Stimulated activated CD8-positive, alpha-beta memory T cell treated with anti-CD3 and anti-CD28 coated beads, Interleukin-12 subunit alpha, Interleukin-12 subunit beta, amount 100 ng/mL, for 4 hours (primary cell): Measurements from ENCODE around the gene SLC4A5.

Experiments
- DNase-seq: peaks from one replicate; pipeline ENCODE4 v3.0.0-alpha.2; 2020; ENCODE audit warnings: low read depth

Gene SLC4A5

DNA sequence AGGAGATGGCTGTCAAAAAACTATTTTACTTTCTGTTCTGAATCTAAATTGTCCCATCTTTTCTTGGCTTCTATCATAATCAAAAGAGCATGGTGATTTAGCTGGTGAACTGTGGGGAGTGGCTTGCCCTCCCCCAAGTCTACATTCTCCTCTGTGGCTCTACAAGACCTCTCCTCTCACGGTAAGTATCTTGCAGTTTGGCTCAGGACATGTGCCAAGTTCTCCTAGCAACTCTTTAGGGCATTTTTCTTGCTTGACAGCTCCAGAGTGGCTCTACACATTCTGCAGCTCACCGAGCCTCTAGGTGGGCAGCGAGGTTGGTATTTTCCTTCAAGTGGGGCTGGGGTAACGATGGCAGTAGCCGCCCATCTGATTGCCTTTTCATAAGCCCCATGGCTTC, 29.1 kb downstream of the SLC4A5 start:
- no peak for DNase-seq

DNA sequence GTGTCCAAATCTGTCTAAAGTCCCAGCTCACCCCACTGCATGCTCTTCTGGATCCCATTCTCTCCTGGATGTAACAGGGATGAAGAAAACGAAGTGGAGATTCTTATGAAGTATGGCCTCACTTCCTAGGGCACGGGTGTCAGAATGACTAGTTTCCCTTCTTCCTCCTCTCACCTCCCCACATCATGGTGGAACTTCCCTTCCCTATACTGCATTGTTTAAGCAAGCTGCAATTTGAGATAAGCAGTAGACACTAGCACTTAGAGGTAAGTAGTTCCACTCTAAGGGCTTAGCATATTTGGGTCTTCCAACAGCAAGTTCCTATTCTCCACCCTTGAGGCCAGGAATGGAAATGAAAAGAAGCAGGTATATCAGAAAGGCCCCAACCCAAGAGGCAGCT, 29.7 kb downstream of the SLC4A5 start:
- DNase-seq = no peak

DNA sequence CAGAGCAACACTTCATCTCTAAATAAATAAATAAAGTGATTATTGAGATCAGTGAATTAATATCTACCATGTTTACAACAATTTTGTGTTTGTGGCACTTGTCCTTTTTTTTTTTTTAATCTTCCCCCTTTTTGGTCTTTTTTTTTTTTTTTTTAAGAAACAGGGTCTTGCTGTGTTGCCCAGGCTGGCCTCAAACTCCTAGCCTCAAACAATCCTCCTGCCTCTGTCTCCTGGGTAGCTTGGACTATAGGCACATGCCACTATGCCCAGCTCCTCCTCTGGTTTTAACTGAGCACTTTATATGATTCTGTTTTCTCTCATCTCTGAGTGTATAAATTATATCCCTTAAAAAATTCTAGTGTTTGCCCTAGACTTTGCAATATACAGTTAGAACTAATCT, 30.3 kb downstream of the SLC4A5 start:
- DNase-seq = no peak

DNA sequence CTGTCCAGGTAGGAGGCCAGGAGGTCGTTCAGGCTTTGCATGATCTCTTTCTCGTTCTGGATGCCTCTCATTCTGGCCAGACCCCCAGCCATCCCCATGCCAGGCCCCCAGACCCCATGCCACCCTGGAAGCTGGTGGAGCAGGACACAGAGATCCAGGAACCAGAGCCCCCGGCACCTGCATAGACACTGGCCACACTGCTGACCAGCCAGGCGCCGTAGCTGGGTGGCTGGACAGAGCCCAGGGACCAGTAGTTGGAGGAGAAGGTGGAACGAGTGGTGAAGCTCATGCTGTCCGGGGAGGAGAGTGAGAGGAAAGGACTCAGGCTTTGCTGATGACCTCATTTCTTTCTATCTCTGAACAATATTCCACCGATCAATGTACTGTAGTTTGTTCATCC, 35.5 kb downstream of the SLC4A5 start:
- DNase-seq = no peak

DNA sequence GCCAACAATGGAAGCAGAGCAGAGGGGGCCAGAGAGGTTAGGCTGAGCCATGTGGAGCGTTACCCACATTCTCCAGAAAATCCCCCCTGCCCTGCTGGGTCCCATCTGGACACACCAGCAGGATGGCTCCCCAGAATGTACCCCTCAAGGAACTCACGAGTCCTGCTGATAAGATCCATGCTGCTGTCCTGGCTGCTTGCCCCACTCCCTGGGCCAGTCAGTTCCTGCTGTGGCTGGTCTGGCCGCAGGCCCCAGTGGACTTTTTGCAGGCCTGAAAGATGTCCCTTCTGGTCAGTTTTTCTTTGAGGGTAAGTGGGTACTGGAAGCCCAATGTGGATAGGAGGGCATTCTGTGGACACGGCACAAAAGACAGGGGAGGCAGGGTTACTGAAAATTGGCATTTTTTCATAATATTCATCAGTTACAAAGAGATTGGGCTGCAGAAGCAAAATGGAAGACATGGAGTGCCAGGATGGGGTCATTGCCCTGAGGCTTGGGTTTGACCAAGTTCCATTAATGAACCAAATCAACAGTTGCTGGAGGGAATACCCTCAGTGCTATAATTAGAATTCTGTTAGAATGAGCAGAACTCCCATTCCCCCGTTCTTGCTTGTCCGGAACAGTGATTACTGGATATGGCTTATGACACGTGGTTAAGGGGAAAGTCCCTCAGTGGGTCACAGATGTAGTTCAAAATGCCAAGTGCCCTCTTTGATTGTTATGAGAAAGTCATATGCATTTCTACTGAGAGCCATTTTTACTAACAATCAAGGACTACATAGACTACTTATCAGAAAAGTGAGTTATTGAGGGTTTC, 38.7 kb downstream of the SLC4A5 start:
- DNase-seq = no peak

DNA sequence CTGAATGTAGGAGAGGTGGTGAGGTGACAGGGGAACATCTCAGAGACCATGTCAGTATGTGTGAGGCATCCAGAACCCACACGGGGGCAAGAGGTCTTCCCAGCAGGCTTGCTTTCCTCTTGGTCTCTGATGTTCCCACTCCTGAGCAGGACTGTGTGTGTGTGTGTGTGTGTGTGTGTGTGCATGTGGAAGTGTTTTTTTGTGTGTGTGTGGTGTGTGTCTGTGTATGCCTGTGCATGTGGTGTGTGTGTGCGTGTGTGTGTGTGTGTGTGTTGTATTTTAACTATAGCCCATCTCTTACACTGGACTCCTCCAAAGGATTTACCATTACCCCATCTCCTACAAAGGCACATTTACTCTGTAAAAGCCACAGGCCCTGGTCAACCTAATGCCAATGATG, 40.4 kb downstream of the SLC4A5 start:
- no peak for DNase-seq

DNA sequence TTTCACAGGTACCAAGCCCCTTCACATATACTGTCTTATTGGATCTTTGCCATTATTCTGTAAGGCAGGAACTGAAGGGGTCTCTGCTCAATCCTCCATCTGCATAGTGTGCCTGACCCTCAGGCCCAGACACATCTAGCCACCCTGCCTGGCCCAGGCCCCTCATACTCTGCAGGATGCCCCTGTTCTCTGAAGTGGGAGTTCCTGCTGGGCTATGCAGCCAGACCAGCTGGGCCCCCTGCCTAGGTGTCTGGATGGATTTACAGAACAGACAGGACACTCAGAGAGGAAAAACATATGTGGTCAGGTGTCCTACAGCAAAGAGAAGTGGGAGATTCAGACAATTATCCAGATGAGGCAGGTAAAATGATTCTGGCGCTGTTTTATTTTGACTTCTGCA, 42.0 kb downstream of the SLC4A5 start:
- no peak for DNase-seq

DNA sequence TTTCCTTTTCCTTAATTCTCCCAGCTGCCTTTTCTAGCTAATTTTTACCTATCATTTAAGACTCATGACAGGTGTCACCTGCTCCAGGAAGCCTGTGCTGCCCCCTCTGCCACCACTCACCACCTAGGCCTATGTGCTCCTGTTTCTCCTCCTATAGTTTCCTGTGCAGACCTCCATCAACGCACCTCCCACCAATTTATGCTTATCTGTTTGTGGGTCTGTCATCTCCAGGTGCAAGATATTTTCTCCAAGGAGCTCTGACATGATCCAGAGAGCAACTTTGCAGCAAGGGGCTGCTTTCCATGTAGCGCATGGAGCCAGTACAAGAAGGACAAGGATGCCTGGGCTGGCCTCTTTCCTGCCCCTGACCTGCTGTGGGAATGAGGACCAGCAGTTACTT, 42.7 kb downstream of the SLC4A5 start:
- DNase-seq = no peak

DNA sequence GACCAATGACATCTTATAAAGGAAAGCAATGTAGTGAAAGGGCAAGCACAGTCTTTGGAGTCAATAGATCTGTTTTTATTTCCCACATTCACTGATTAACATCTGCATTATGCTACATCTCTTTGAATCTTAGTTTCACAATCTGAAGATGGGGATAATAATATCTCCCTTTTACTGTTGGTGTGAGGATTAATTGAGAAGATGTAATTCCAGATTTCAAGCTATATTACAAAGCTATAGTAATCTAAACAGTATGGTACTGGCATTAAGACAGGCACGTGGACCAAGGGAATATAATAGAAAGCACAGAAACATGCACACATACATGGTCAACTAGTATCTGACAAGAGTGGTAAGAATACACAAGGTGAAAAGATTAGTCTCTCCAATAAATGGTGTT, 45.3 kb downstream of the SLC4A5 start:
- DNase-seq = no peak

DNA sequence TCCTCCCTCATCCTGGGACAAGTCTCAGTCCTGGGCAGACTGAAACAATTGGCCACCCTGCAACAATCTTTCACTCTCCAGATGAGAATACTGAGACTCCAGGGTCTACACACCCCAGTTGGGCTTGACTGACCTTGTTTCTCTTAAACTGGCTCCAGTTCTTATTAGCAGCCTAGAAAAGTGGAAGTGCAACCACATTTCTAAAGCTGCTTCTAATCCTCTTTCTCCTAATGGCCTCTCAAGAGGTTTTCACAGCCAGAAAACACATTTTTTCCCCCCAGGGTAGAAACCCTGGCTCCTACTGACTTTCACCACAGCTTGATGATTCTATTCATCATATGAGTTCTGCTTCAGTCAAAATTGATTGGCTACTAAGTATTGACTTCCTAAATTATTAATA, 45.8 kb downstream of the SLC4A5 start:
- no peak for DNase-seq

DNA sequence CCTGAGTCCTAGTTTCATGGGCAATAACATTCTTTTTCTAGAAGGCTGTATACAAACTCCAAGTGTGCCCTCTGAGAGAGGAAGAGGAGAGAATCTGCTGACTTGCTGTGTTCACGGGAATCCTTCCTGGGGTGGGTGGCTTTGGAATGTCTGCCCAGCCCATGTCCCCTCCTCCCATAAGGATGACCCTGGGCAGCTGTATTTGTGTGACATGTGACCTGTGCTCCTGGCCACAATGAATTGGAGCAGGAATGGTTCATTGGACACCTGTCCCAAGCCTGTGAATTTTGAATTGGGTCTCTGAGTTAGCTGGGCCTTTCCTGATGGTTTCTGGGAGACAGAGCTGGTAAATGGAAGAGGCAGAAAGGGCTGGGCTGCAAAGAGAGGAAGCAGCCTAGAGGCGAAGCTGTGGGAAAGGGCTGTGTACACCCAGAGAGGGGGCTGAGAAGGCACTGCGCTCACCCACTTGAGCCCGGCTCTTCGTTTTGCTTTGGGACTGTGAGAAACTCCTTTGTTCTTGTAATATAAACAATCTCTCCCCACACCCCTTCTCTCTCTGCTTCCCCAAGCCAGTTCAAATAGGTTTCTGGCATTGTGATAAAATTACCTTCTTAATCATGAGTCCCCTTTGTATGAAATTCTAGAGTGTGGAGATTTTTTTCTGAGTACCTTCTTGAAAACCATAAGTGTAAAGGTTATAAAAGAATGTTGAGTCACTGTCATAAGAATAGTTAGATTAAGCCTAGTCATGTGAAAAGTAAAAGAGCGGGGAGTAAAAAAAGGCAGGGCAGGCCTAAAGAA, 49.8 kb downstream of the SLC4A5 start:
- no peak for DNase-seq

DNA sequence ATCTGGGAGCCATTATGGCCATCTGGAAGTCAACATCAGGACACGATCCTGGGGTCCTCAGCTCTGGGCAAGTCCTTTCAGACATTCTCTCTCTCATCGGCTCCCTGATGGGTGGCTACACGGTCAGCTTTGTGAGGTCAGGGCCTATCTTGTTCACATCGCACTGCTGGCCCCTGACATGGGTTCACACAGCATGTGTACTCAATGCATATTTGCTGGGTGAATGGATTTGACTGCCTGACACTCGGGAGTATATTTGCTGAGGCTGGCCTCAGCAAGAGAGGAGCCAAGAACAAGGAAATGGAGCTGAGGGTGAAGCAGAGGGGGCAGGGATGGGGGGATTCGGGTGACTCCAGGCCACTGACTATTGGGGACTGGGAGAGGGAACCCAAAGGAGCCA, 50.5 kb downstream of the SLC4A5 start:
- DNase-seq = no peak

DNA sequence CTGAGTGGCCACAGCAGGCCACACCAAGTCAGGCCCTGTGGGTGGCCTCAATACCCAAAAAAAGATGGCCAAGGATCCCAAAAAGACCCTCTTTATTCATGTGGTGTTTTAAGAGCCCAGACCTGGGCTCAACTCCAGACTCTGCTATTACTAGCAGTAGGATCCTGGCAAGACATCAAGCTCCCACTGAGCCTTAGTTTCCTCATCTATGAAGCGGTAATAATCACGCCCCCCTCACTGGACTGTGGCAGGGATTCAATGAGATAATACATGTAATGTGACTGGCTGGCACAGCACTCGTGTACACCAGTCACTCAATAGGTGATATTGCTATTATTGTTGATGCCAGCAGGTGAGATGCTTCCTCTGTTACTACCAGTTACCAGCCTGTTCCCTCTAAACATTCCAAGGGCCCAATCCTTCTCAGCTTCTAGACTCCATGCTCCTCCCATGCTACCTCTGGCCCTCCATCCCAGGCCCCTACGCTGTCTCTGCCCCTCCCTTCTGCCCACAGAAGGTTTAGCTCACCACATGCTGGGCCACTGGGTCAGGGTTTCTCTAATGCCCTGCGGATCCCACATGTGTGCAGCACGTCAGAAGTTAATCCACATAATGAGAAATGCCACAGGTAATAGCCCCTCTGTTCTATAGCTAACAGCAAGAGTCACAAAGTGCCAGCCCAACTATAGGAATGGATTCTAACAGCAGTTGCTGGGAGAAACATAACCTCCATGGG, 51.2 kb downstream of the SLC4A5 start:
- no peak for DNase-seq

DNA sequence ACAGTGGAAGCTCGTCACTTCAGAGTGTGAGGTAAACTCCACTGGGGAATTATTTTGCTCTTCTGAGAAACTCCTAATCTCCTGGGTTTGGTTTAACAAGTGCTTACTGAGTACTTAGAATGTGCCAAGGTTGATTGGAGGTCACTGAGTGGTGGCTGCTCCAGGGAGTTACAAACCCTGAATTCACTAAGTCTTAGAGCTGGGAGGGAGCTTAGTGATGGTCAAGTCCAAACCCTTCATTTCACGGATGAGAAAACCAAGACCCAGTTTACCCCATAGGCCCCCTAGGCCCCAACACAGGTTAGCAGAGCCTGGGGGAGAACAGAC, 52.0 kb downstream of the SLC4A5 start:
- DNase-seq = no peak

DNA sequence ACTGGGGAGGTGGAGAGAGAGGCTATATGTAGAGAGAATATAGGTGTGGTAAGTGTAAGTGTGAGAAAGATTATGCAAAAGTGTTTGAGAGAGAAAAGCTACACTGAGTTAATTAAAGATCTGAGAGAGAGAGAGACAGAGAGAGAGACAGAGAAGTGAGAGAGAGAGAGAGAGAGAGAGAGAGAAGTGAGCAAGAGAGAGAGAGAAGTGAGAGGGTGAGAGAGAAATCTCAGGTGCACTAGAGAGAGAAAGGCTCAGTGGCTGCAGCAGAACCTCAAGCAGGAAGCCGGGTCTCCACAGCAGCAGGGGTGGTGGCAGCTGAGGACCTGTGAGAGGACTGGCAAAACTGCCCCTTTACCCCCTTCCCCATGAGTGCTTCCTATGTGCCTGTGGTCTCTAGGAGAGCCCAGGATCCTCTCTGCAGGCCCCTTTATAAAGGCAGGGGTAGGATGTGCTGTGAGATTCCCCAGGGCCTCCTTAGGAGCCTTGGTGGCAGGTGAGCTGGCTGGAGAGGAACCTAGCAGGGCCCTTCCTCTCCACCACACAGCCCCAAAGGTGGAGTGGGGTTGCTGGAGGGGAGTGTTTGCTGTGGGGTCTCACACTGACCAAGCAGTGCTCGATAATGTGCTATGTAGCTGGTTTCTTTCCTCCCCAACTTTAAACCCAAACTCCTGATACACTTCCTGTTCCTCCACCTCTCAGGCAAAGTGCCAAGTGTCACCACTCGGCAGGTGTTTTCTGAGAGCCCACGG, 52.6 kb downstream of the SLC4A5 start:
- DNase-seq = no peak

DNA sequence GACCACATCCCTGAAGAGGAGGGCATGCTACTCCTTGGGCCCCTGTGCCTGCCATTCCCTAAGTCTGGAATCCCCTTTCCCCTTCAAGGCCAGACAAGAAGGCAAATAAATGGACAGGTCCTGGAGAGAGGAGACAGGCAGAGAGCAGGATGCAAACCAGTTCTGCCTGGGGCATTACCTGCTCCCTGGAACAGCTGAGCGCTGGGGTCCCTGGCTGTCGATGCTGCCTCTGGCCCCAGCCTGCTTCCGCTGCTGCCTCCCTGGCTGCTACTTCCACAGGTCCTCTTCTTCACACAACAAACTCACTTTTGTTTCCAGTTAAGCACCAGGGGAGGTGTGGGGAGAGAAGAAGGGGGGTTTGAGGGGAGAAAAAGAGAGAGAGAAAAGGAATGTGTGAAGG, 53.1 kb downstream of the SLC4A5 start:
- DNase-seq = no peak

DNA sequence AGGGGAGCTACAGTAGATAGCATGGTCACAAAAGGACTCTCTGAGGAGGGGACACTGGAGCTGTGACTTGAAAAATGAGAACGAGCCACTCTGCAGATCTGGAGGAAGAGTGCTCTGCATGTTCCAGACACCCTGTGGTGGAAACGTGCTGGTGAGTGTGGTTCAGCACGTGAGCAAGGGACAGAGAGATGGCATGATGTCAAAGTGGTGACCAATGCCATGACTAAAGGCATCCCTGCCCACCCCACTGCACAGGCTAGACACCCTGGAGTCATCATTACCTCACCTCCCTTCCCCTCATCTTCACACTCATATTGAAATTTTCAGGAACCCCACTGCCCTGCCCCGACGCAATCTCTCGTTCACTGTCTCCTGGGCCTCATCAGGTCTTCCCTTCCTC, 56.5 kb downstream of the SLC4A5 start:
- no peak for DNase-seq

DNA sequence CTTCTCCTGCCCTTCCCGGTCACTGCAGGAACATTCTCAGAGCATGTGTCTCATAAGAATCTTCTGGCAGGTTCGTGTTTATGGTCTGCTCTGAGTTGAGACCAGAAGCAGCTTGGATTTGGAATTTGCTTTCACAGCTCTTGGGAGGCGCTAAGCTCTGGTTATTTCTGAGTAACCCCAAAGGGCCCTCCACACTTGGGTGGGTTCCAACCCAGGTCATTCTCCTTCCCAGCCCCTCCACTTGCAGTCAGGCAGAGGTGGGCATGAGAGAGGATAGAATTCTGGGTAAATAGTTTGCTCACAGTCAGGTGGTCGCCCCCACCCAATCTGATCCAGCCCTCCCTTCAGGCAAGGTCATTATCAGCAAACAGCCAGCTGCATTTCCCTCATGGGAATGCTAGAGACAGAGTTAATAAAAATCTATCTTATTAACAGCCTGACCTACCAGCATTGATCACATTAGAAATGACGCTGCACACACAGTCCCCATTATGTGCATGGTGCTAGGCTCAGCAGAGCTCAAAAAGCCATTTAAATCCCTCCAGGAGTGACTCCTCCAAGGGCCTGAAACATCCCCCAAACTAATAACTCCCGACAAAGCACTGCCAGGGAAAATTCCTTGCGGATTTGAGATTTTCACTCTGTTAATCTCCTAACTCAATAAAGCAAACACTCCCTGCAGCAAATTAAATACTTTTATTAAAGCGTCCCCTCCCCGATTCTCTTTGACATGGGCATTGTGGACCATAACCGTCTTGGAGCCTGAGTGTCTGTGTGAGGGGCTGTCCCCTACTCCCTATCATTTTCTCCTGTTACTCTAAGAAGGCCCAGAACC, 61.9 kb downstream of the SLC4A5 start:
- no peak for DNase-seq

DNA sequence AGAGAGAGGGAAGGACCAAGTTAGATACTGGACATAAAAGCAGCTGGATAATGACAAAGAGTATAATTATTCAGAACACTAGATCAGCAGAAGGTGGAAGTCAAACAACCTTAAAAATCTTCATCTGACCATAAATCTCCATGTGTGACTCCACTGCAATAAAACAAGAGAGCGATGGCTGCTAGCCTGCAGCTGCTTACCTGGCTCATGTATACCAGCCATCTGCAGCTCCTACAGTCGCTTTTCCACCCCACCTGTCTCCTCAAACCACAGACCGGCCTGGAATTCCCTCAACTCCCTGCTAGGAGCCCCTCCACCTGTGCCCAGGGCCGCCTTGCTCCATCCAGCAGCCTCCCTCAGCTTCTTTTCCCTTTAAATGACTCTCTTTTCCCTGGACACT, 64.5 kb downstream of the SLC4A5 start:
- no peak for DNase-seq

DNA sequence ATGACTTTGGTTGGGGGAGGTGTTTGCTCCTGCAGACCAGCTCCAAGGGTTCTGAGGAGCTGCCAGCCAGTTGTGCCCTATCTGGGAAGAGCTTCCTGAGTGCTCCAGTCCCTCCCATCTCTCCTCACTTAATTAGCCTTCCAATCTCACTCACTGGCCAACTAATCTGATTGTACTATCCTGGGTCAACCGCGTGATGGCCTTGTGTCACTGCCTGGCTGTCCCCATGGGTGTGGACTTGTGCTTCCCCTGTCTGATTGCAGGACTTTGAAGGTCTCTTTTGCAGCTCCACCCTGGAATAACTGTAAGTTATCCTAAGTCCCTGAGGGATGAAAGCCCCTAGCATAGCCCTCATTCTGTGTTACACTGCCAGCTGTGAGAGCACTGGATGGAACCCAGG, 65.0 kb downstream of the SLC4A5 start:
- DNase-seq = no peak

DNA sequence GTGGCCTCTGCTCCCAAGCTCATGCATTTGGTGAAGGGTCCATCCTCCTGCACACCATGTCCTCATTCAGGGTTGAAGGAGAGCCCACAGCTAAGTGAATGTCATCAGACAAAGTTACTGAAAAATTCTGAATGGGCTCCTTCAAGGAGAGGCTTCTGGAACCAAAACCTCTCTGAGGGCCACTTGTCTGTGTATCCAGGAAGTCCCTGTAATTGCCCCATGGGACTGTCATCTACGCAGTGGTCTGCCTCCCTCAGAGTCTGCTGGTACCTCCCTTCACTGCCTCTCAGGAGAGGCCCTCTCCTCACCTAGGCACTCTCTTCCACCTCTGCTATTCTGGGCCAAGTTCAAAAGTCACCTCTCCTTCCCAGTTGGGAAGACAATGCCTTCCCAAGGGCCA, 68.0 kb downstream of the SLC4A5 start:
- no peak for DNase-seq
